H1 (cell line): ENCODE data around the gene ECI1. TPM values are rescaled to one million over a fixed set of nuclear protein-coding genes. Genes with fewer than 3 reads are reported as not detected.

Source experiments
- CTCF ChIA-PET: fragments of 300-600 bp; sonication (Branson Sonifier 250); formaldehyde crosslinking; loops from one replicate; lab custom pipeline; 2021; ENCODE audit not compliant: partially characterized antibody; lab: Charles Lee
- POLR2A ChIA-PET: fragments of 300-600 bp; sonication (Branson Sonifier 250); formaldehyde crosslinking; loops from one replicate; lab custom pipeline; 2021; ENCODE audit warnings: inconsistent platforms; ENCODE audit not compliant: partially characterized antibody; lab: Charles Lee
- DNase-seq, 2 experiments: peaks; one replicate each; pipeline versions ENCODE4 v3.0.0 to v3.0.0-alpha.2; 2010 to 2022; ENCODE audit warnings: low spot score in 2 of 2, low read depth in 1 of 2, mixed read lengths in 1 of 2
- FAIRE-seq: peaks from 2 replicates; lab custom pipeline; 2011; peaks lifted over from hg19 to GRCh38; lab: Jason Lieb, UNC
- H2AFZ ChIP-seq: 2 replicates; pipeline ENCODE4 v1.8.1; 2012; ENCODE audit warnings: low read length, inconsistent platforms
- H2AK5ac ChIP-seq: 2 replicates; pipeline ENCODE4 v1.6.1; 2013; ENCODE audit warnings: low read depth, low read length
- H2BK120ac ChIP-seq: replicated peaks from 2 replicates; pipeline ENCODE3; 2013; ENCODE audit warnings: low read depth, low read length, inconsistent platforms
- H2BK12ac ChIP-seq: 2 replicates; pipeline ENCODE4 v1.6.1; 2013; ENCODE audit warnings: low read depth, low read length
- H2BK15ac ChIP-seq: 2 replicates; pipeline ENCODE4 v1.6.1; 2013; ENCODE audit warnings: low read length
- H2BK20ac ChIP-seq: 2 replicates; pipeline ENCODE4 v1.6.1; 2013; ENCODE audit warnings: low read length
- H2BK5ac ChIP-seq: 2 replicates; pipeline ENCODE4 v1.6.1; 2013; ENCODE audit warnings: low read depth, low read length
- H3K14ac ChIP-seq: 2 replicates; pipeline ENCODE4 v1.6.1; 2013; ENCODE audit warnings: inconsistent platforms; ENCODE audit not compliant: insufficient read length
- H3K18ac ChIP-seq: 2 replicates; pipeline ENCODE4 v1.6.1; 2013; ENCODE audit warnings: low read length; ENCODE audit errors: extremely low read depth
- H3K23ac ChIP-seq: 2 replicates; pipeline ENCODE4 v1.6.1; 2013; ENCODE audit warnings: inconsistent platforms; ENCODE audit not compliant: insufficient read length
- H3K23me2 ChIP-seq: 2 replicates; pipeline ENCODE4 v1.6.1; 2013; ENCODE audit warnings: low read depth, low read length
- H3K27ac ChIP-seq: 2 replicates; pipeline ENCODE4 v1.6.1; 2011; ENCODE audit warnings: low read depth, low read length, inconsistent platforms
- H3K27me3 ChIP-seq, 4 experiments: replicated peaks in 1 of 4; 1 replicate in 1 of 4; 2 replicates in 3 of 4; pipeline versions ENCODE4 v1.6.1 to v1.8.1; 2011 to 2013; ENCODE audit warnings: low read length in 3 of 4, mild to moderate bottlenecking in 3 of 4, inconsistent platforms in 2 of 4, mixed read lengths in 2 of 4, moderate library complexity in 1 of 4; ENCODE audit not compliant: control insufficient read depth in 3 of 4, insufficient read depth in 3 of 4; ENCODE audit errors: extremely low read depth in 1 of 4
- H3K36me3 ChIP-seq, 4 experiments: 2 replicates each; pipeline versions ENCODE4 v1.6.1 to v1.8.1; 2011 to 2013; ENCODE audit warnings: mild to moderate bottlenecking in 4 of 4, low read length in 3 of 4, moderate library complexity in 2 of 4, control low read depth in 1 of 4, inconsistent platforms in 1 of 4; ENCODE audit not compliant: insufficient read depth in 4 of 4, control insufficient read depth in 2 of 4
- H3K4ac ChIP-seq: replicated peaks from 2 replicates; pipeline ENCODE3; 2013; ENCODE audit warnings: low read length, low read depth, mixed read lengths, inconsistent platforms; ENCODE audit not compliant: insufficient read length
- H3K4me1 ChIP-seq, 4 experiments: replicated peaks in 1 of 4; 1 replicate in 1 of 4; 2 replicates in 3 of 4; pipeline versions ENCODE4 v1.6.1 to v1.8.1; 2011 to 2013; ENCODE audit warnings: low read length in 3 of 4, inconsistent platforms in 2 of 4, mixed read lengths in 1 of 4; ENCODE audit not compliant: insufficient read depth in 4 of 4, control insufficient read depth in 3 of 4
- H3K4me2 ChIP-seq, 2 experiments: 2 replicates each; pipeline versions ENCODE4 v1.6.1 to v1.8.1; 2011 to 2013; ENCODE audit warnings: low read depth in 2 of 2, low read length in 2 of 2, control low read depth in 1 of 2, inconsistent platforms in 1 of 2, mild to moderate bottlenecking in 1 of 2; ENCODE audit not compliant: insufficient read depth in 1 of 2
- H3K4me3 ChIP-seq, 4 experiments: fragments of 200-600, 300-600 bp in 1 of 4; sonication (generic), shearing (Covaris generic), sonication (Bioruptor Twin) in 1 of 4; 2 replicates each; pipeline versions ENCODE4 v1.5.1 to v1.8.1; 2011 to 2016; ENCODE audit warnings: low read length in 4 of 4, low read depth in 3 of 4, control low read depth in 2 of 4, inconsistent platforms in 2 of 4, mild to moderate bottlenecking in 2 of 4, mixed read lengths in 1 of 4, moderate library complexity in 1 of 4; ENCODE audit not compliant: insufficient read depth in 2 of 4; ENCODE audit errors: extremely low read depth in 1 of 4
- H3K56ac ChIP-seq: replicated peaks from 2 replicates; pipeline ENCODE3; 2013; ENCODE audit warnings: low read depth, mild to moderate bottlenecking, mixed read lengths, low read length, inconsistent platforms; ENCODE audit not compliant: insufficient read length
- H3K79me1 ChIP-seq: 2 replicates; pipeline ENCODE4 v1.6.1; 2013; ENCODE audit warnings: low read depth, low read length, control low read depth
- H3K79me2 ChIP-seq, 2 experiments: 2 replicates each; pipeline versions ENCODE4 v1.6.1 to v1.8.1; 2012 to 2013; ENCODE audit warnings: low read length in 2 of 2, mild to moderate bottlenecking in 2 of 2, inconsistent platforms in 1 of 2; ENCODE audit not compliant: insufficient read depth in 2 of 2, control insufficient read depth in 1 of 2
- H3K9ac ChIP-seq, 4 experiments: replicated peaks in 1 of 4; 1 replicate in 1 of 4; 2 replicates in 3 of 4; pipeline versions ENCODE4 v1.6.1 to v1.8.1; 2011 to 2013; ENCODE audit warnings: low read depth in 3 of 4, low read length in 3 of 4, control low read depth in 2 of 4, mild to moderate bottlenecking in 2 of 4, moderate library complexity in 2 of 4, inconsistent platforms in 1 of 4; ENCODE audit errors: extremely low read depth in 1 of 4
- H3K9me3 ChIP-seq, 2 experiments: 2 replicates each; pipeline versions ENCODE4 v1.6.1 to v1.8.1; 2012 to 2013; ENCODE audit warnings: mild to moderate bottlenecking in 2 of 2, moderate library complexity in 2 of 2, control low read depth in 1 of 2, inconsistent platforms in 1 of 2, low read depth in 1 of 2, low read length in 1 of 2, mixed read lengths in 1 of 2; ENCODE audit not compliant: insufficient read depth in 2 of 2
- H4K20me1 ChIP-seq, 2 experiments: replicated peaks in 1 of 2; 2 replicates each; pipeline versions ENCODE3 to v1.8.1; 2011 to 2013; ENCODE audit warnings: inconsistent platforms in 2 of 2, low read length in 2 of 2, mild to moderate bottlenecking in 1 of 2; ENCODE audit not compliant: insufficient read depth in 2 of 2, control insufficient read depth in 1 of 2
- H4K5ac ChIP-seq: 2 replicates; pipeline ENCODE4 v1.6.1; 2013; ENCODE audit warnings: low read length, low read depth, mixed read lengths, inconsistent platforms; ENCODE audit not compliant: insufficient read length
- H4K8ac ChIP-seq: 2 replicates; pipeline ENCODE4 v1.8.0; 2013; ENCODE audit warnings: mild to moderate bottlenecking, moderate library complexity, low read length, inconsistent platforms; ENCODE audit not compliant: insufficient read depth; ENCODE audit errors: extremely low read depth
- H4K91ac ChIP-seq: replicated peaks from 2 replicates; pipeline ENCODE3; 2013; ENCODE audit warnings: low read length, mixed read lengths, inconsistent platforms; ENCODE audit not compliant: insufficient read length
- EP300 ChIP-seq, 2 experiments: IDR thresholded peaks; 1 replicate in 1 of 2; 2 replicates in 1 of 2; pipeline ENCODE4 v1.6.1; 2011 to 2012; ENCODE audit warnings: low read depth in 2 of 2, low read length in 2 of 2, mild to moderate bottlenecking in 2 of 2, borderline replicate concordance in 1 of 2, inconsistent platforms in 1 of 2, moderate library complexity in 1 of 2
- KDM4A ChIP-seq: IDR thresholded peaks from one replicate; pipeline ENCODE4 v1.7.1; 2012; ENCODE audit warnings: low read depth, mild to moderate bottlenecking, moderate library complexity, low read length, inconsistent platforms; ENCODE audit not compliant: severe bottlenecking
- POLR2AphosphoS5 ChIP-seq: IDR thresholded peaks from 2 replicates; pipeline ENCODE4 v1.6.1; 2011; ENCODE audit warnings: low read depth, low read length
- SIRT6 ChIP-seq: IDR thresholded peaks from one replicate; pipeline ENCODE4 v1.7.1; 2012; ENCODE audit warnings: low read length, inconsistent platforms
- SP1 ChIP-seq: IDR thresholded peaks from 2 replicates; pipeline ENCODE4 v1.6.1; 2011; ENCODE audit warnings: low read depth, low read length
- SUZ12 ChIP-seq: fragments of 200-600 bp; sonication (generic); IDR thresholded peaks from 2 replicates; pipeline ENCODE4 v1.6.1; 2012; ENCODE audit warnings: mild to moderate bottlenecking, inconsistent platforms, low read length, moderate library complexity, mixed read lengths
- TAF1 ChIP-seq: IDR thresholded peaks from 2 replicates; pipeline ENCODE4 v1.6.1; 2011; ENCODE audit warnings: mild to moderate bottlenecking, low read depth, low read length
- TEAD4 ChIP-seq: IDR thresholded peaks from 2 replicates; pipeline ENCODE4 v1.6.1; 2012; ENCODE audit warnings: low read depth, low read length, inconsistent platforms, mixed read lengths
- YY1 ChIP-seq: IDR thresholded peaks from 2 replicates; pipeline ENCODE4 v1.6.1; 2011; ENCODE audit warnings: low read depth, mild to moderate bottlenecking, low read length
- WGBS, 2 experiments: shearing (Covaris generic) in 1 of 2; methylation state at CpG; one replicate each; pipeline versions ENCODE4 v1.1.6 to v1.1.7; 2013 to 2015; ENCODE audit warnings: low lambda C conversion rate in 2 of 2, mixed read lengths in 2 of 2, inconsistent platforms in 1 of 2, low coverage in 1 of 2, missing lambda C conversion rate in 1 of 2; ENCODE audit not compliant: insufficient replicate concordance in 2 of 2, insufficient coverage in 1 of 2, insufficient read length in 1 of 2; ENCODE audit errors: extremely low coverage in 1 of 2, missing lambda C conversion rate in 1 of 2; 5-methylcytosine and 5-hydroxymethylcytosine counted together
- polyA plus RNA-seq, 7 experiments: library from polyadenylated mRNA; depleted of rRNA in 3 of 7; stranded (reverse) in 5 of 7; unstranded in 2 of 7; fragments of >200 nt in 5 of 7; fragments of 200-250 nt in 2 of 7; gene quantifications; 1 replicate in 5 of 7; 2 replicates in 1 of 7; 4 replicates in 1 of 7; pipeline versions ENCODE4 v1.2.1 to v1.2.3, GENCODE V29; 2011 to 2013; ENCODE audit warnings: missing spikeins in 2 of 7, mixed read lengths in 2 of 7
- total RNA-seq: library from RNA; stranded (reverse); fragmentation: NEBNext Ultra II Directional; extraction: Animal tissue kit (Norgen Biotek cat#: 25700); gene quantifications from 2 replicates; pipeline ENCODE4 v1.2.1, GENCODE V29; 2021
- TF ChIP-seq, protein P1 (sequence below), 3 experiments: IDR thresholded peaks; 1 replicate in 2 of 3; 2 replicates in 1 of 3; pipeline versions ENCODE4 v1.5.1 to v1.6.1; 2011; ENCODE audit warnings: low read length in 3 of 3, mild to moderate bottlenecking in 3 of 3, inconsistent platforms in 2 of 3, low read depth in 1 of 3, moderate library complexity in 1 of 3; ENCODE audit not compliant: insufficient read depth in 1 of 3; ENCODE audit errors: control extremely low read depth in 1 of 3
- TF ChIP-seq, protein P2 (sequence below): IDR thresholded peaks from 2 replicates; pipeline ENCODE4 v1.6.1; 2011; ENCODE audit warnings: low read length, improper control_type of control experiment

ECI1 gene
- total and polyA plus RNA-seq, 2 of the 8 experiments (the other 6 are each of a cell fraction or from before 2014, with no cell fraction given): 79.5 to 151 TPM

- Histone ChIP-seq H3K9me3 (no peaks in the 10 kb centered on the region), H2BK20ac (no peak overlapping the region), H4K20me1 (peaks cover 9 to 21% of the 10 kb centered on the region in 2 experiments), H3K4me3 (no peak overlapping the region), H3K4ac (no peak overlapping the region), H3K56ac (no peak overlapping the region), H3K23me2 (no peaks in the 10 kb centered on the region), H2BK15ac (no peak overlapping the region), H2AK5ac (no peak overlapping the region), H3K18ac (no peak overlapping the region), H3K4me2 (no peak overlapping the region), H2BK120ac (no peak overlapping the region), H3K79me2 (peaks cover 0 to 16% of the 10 kb centered on the region in 2 experiments; a peak in 1 of 4 replicates), H4K8ac (no peak overlapping the region), H4K91ac (no peak overlapping the region), H3K36me3 (peaks cover 3 to 52% (median 5%) of the 10 kb centered on the region in 4 experiments; a peak in 5 of 8 replicates), H3K27me3 (no peaks in the 10 kb centered on the region), H3K9ac (no peak overlapping the region), H3K14ac (no peak overlapping the region), H3K27ac (no peak overlapping the region), H2BK5ac (no peak overlapping the region), H3K79me1 (peaks cover 3% of the 10 kb centered on the region; the same call in 1 of the 2 replicates), H4K5ac (no peak overlapping the region), H3K23ac (no peak overlapping the region), H2AFZ (no peak overlapping the region), H3K4me1 (no peaks in the 10 kb centered on the region), H2BK12ac (no peak overlapping the region)
- 93% methylated on average over 9 of the region's 13 CpGs; no CpG with 5 or more reads in 1 of the 2 experiments for WGBS, 2 experiments
- DNase-seq (no peak), FAIRE-seq (no peak)
- CTCF ChIA-PET: interaction anchor here (2.5 kb wide), 1 partner anchor 36 kb away, joined by 7 read pairs; no protein-coding TSS in a partner anchor
- POLR2A ChIA-PET: interaction anchor here (1.3 to 6.7 kb wide), 8 partner anchors 9 to 62 kb away, joined by 4 to 37 read pairs (median 5); partner anchors contain the start of genes BRICD5, ECI1 and PGP
- no peak for TF ChIP-seq SP1
- no peak for TF ChIP-seq KDM4A
- TF ChIP-seq SIRT6: no peak
- no peak for TF ChIP-seq YY1
- TF ChIP-seq, protein P1, sequence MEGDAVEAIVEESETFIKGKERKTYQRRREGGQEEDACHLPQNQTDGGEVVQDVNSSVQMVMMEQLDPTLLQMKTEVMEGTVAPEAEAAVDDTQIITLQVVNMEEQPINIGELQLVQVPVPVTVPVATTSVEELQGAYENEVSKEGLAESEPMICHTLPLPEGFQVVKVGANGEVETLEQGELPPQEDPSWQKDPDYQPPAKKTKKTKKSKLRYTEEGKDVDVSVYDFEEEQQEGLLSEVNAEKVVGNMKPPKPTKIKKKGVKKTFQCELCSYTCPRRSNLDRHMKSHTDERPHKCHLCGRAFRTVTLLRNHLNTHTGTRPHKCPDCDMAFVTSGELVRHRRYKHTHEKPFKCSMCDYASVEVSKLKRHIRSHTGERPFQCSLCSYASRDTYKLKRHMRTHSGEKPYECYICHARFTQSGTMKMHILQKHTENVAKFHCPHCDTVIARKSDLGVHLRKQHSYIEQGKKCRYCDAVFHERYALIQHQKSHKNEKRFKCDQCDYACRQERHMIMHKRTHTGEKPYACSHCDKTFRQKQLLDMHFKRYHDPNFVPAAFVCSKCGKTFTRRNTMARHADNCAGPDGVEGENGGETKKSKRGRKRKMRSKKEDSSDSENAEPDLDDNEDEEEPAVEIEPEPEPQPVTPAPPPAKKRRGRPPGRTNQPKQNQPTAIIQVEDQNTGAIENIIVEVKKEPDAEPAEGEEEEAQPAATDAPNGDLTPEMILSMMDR (IDR thresholded peaks at IDR 0.05; ENCODE audit: control extremely low read depth in 1 of 3, insufficient read depth in 1 of 3, low read depth in 1 of 3, low read length in 3 of 3): no peak
- TF ChIP-seq, protein P2, sequence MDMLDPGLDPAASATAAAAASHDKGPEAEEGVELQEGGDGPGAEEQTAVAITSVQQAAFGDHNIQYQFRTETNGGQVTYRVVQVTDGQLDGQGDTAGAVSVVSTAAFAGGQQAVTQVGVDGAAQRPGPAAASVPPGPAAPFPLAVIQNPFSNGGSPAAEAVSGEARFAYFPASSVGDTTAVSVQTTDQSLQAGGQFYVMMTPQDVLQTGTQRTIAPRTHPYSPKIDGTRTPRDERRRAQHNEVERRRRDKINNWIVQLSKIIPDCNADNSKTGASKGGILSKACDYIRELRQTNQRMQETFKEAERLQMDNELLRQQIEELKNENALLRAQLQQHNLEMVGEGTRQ: no peak
- no peak for TF ChIP-seq EP300 (IDR thresholded peaks at IDR 0.05; ENCODE audit: borderline replicate concordance in 1 of 2, low read depth in 2 of 2, low read length in 2 of 2)
- TF ChIP-seq POLR2AphosphoS5: no peak
- TF ChIP-seq TEAD4: no peak
- no peak for TF ChIP-seq SUZ12
- no peak for TF ChIP-seq TAF1
These were observed 21.0 kb downstream of the ECI1 start for GRCh38 chr16:2230376-2230775.
